H9 (cell line): ENCODE results near the gene CYBRD1. TPM values are rescaled to one million over a fixed set of nuclear protein-coding genes. Genes with fewer than 3 reads are reported as not detected.

Experiments
- DNase-seq: peaks from one replicate; pipeline ENCODE4 v3.0.0-alpha.2; 2017
- H2AFZ ChIP-seq: one replicate; pipeline ENCODE4 v1.6.1; 2013; ENCODE audit warnings: mild to moderate bottlenecking, low read length, control low read depth, moderate library complexity
- H2AK5ac ChIP-seq: 2 replicates; pipeline ENCODE4 v1.6.1; 2013; ENCODE audit warnings: low read length, control low read depth, mixed read lengths; ENCODE audit not compliant: insufficient read length
- H2BK120ac ChIP-seq: one replicate; pipeline ENCODE4 v1.6.1; 2013; ENCODE audit warnings: low read depth, mild to moderate bottlenecking, low read length, control low read depth, inconsistent platforms; ENCODE audit not compliant: poor library complexity, severe bottlenecking
- H2BK12ac ChIP-seq: 2 replicates; pipeline ENCODE4 v1.6.1; 2013; ENCODE audit warnings: low read length, control low read depth, mixed read lengths, low read depth; ENCODE audit not compliant: insufficient read length
- H2BK15ac ChIP-seq: 2 replicates; pipeline ENCODE4 v1.6.1; 2013; ENCODE audit warnings: low read depth, low read length, control low read depth
- H2BK20ac ChIP-seq: one replicate; pipeline ENCODE4 v1.6.1; 2013; ENCODE audit warnings: low read depth, mild to moderate bottlenecking, low read length, control low read depth, inconsistent platforms; ENCODE audit not compliant: poor library complexity, severe bottlenecking
- H2BK5ac ChIP-seq: 2 replicates; pipeline ENCODE4 v1.6.1; 2013; ENCODE audit warnings: low read length, control low read depth, mixed read lengths; ENCODE audit not compliant: insufficient read length
- H3K14ac ChIP-seq: 2 replicates; pipeline ENCODE4 v1.6.1; 2013; ENCODE audit warnings: low read length, control low read depth; ENCODE audit not compliant: insufficient read depth
- H3K18ac ChIP-seq: 2 replicates; pipeline ENCODE4 v1.6.1; 2013; ENCODE audit warnings: low read depth, mild to moderate bottlenecking, mixed read lengths, low read length, control low read depth; ENCODE audit not compliant: insufficient read length
- H3K23ac ChIP-seq: 2 replicates; pipeline ENCODE4 v1.6.1; 2013; ENCODE audit warnings: low read length, control low read depth, mixed read lengths, low read depth; ENCODE audit not compliant: insufficient read length
- H3K23me2 ChIP-seq: 2 replicates; pipeline ENCODE4 v1.6.1; 2013; ENCODE audit warnings: low read depth, mild to moderate bottlenecking, mixed read lengths, low read length, control low read depth; ENCODE audit not compliant: insufficient read length, poor library complexity, severe bottlenecking
- H3K27ac ChIP-seq: 2 replicates; pipeline ENCODE4 v1.5.1; 2013; ENCODE audit warnings: low read length, control low read depth, mixed read lengths, low read depth; ENCODE audit not compliant: insufficient read length
- H3K27me3 ChIP-seq: 2 replicates; pipeline ENCODE4 v1.6.1; 2013; ENCODE audit warnings: low read length, control low read depth, inconsistent platforms; ENCODE audit not compliant: insufficient read depth
- H3K4ac ChIP-seq: 2 replicates; pipeline ENCODE4 v1.6.1; 2013; ENCODE audit warnings: low read depth, mild to moderate bottlenecking, control low read depth, inconsistent platforms, low read length, moderate library complexity
- H3K4me1 ChIP-seq: 2 replicates; pipeline ENCODE4 v1.6.1; 2013; ENCODE audit warnings: low read length, control low read depth, inconsistent platforms; ENCODE audit not compliant: insufficient read depth
- H3K4me2 ChIP-seq: 2 replicates; pipeline ENCODE4 v1.6.1; 2013; ENCODE audit warnings: low read length, control low read depth, mixed read lengths; ENCODE audit not compliant: insufficient read length, insufficient read depth
- H3K56ac ChIP-seq: 2 replicates; pipeline ENCODE4 v1.6.1; 2013; ENCODE audit warnings: low read depth, mild to moderate bottlenecking, mixed read lengths, low read length, control low read depth; ENCODE audit not compliant: insufficient read length
- H3K79me1 ChIP-seq: 2 replicates; pipeline ENCODE4 v1.6.1; 2013; ENCODE audit warnings: low read depth, mild to moderate bottlenecking, moderate library complexity, low read length, control low read depth, inconsistent platforms; ENCODE audit not compliant: insufficient read depth, poor library complexity, severe bottlenecking
- H3K79me2 ChIP-seq: 2 replicates; pipeline ENCODE4 v1.6.1; 2013; ENCODE audit warnings: low read length, control low read depth, inconsistent platforms; ENCODE audit not compliant: insufficient read depth
- H3K9ac ChIP-seq: 2 replicates; pipeline ENCODE4 v1.6.1; 2013; ENCODE audit warnings: low read length, control low read depth, mixed read lengths; ENCODE audit not compliant: insufficient read length; ENCODE audit errors: extremely low read depth
- H3K9me3 ChIP-seq: one replicate; pipeline ENCODE4 v1.6.1; 2013; ENCODE audit warnings: low read depth, low read length, inconsistent platforms; ENCODE audit not compliant: control insufficient read depth
- H3T11ph ChIP-seq: one replicate; pipeline ENCODE4 v1.6.1; 2013; ENCODE audit warnings: mild to moderate bottlenecking, low read length, control low read depth, inconsistent platforms
- H4K20me1 ChIP-seq: one replicate; pipeline ENCODE4 v1.6.1; 2013; ENCODE audit not compliant: control insufficient read depth, insufficient read length, insufficient read depth
- H4K5ac ChIP-seq: 2 replicates; pipeline ENCODE4 v1.6.1; 2013; ENCODE audit warnings: low read depth, mild to moderate bottlenecking, mixed read lengths, low read length, control low read depth; ENCODE audit not compliant: insufficient read length
- H4K8ac ChIP-seq: replicated peaks from 2 replicates; pipeline ENCODE4 v1.6.1; 2013; ENCODE audit warnings: low read length, control low read depth, mixed read lengths, low read depth; ENCODE audit not compliant: insufficient read length
- H4K91ac ChIP-seq: 2 replicates; pipeline ENCODE4 v1.6.1; 2013; ENCODE audit warnings: low read depth, mild to moderate bottlenecking, moderate library complexity, mixed read lengths, low read length, control low read depth; ENCODE audit not compliant: insufficient read length
- H3K27ac Mint-ChIP-seq, 3 experiments: 2 replicates in 2 of 3; 3 replicates in 1 of 3; pipeline ENCODE4 v1.8.0; 2020 to 2021; ENCODE audit warnings: mixed read lengths in 3 of 3, mild to moderate bottlenecking in 1 of 3, moderate library complexity in 1 of 3
- H3K27me3 Mint-ChIP-seq: 2 replicates; pipeline ENCODE4 v1.8.0; 2021; ENCODE audit warnings: low read depth, mild to moderate bottlenecking, moderate library complexity, mixed read lengths
- H3K36me3 Mint-ChIP-seq, 3 experiments: 2 replicates in 2 of 3; 3 replicates in 1 of 3; pipeline ENCODE4 v1.8.0; 2020 to 2021; ENCODE audit warnings: low read depth in 3 of 3, mixed read lengths in 3 of 3; ENCODE audit not compliant: insufficient read depth in 1 of 3
- H3K4me1 Mint-ChIP-seq, 2 experiments: 2 replicates each; pipeline ENCODE4 v1.8.0; 2020; ENCODE audit warnings: mixed read lengths in 2 of 2
- H3K4me3 Mint-ChIP-seq, 2 experiments: 2 replicates in 1 of 2; 3 replicates in 1 of 2; pipeline ENCODE4 v1.8.0; 2020 to 2021; ENCODE audit warnings: mild to moderate bottlenecking in 2 of 2, mixed read lengths in 2 of 2, moderate library complexity in 1 of 2
- H3K9me3 Mint-ChIP-seq, 2 experiments: 2 replicates in 1 of 2; 3 replicates in 1 of 2; pipeline ENCODE4 v1.8.0; 2020; ENCODE audit warnings: mild to moderate bottlenecking in 2 of 2, mixed read lengths in 2 of 2, moderate library complexity in 1 of 2
- CTCF ChIP-seq: fragments of 200-600 bp; sonication (generic); conservative IDR thresholded peaks from 3 replicates; pipeline ENCODE4 v1.8.0; 2021; ENCODE audit warnings: antibody characterized with exemption, mild to moderate bottlenecking
- whole genome bisulfite sequencing: extraction: QIAGEN DNeasy Blood & Tissue Kit; methylation state at CpG from one replicate; pipeline ENCODE4 v1.1.7; 2013; ENCODE audit warnings: missing lambda C conversion rate, low lambda C conversion rate, mixed read lengths; ENCODE audit not compliant: insufficient read length; ENCODE audit errors: extremely low coverage; 5-methylcytosine and 5-hydroxymethylcytosine counted together
- total RNA-seq: library from RNA; stranded (reverse); gene quantifications from 2 replicates; pipeline ENCODE4 v1.2.1, GENCODE V29; 2021

Gene CYBRD1
- total RNA-seq, 1 experiment from 2014 or later = 3.6 TPM

GRCh38 chr2:171554991-171555615, 32.8 kb downstream of the CYBRD1 start:
- no peak for TF ChIP-seq CTCF
- H3K9ac ChIP-seq = no peak overlapping the region
- peaks cover 0 to 4% (median 2%) of the 10 kb centered on the region in 3 experiments; a peak in 3 of 7 replicates for H3K36me3 Mint-ChIP-seq
- no peaks in the 10 kb centered on the region for H3K27me3 ChIP-seq
- no peak overlapping the region for H4K8ac ChIP-seq
- H3K79me1 ChIP-seq = no peaks in the 10 kb centered on the region
- H3K4me1 Mint-ChIP-seq = peaks cover 7 to 9% of the 10 kb centered on the region in 2 experiments
- H3K14ac ChIP-seq = no peak overlapping the region
- no peak overlapping the region for H2AK5ac ChIP-seq
- no peaks in the 10 kb centered on the region for H3K79me2 ChIP-seq
- no peaks in the 10 kb centered on the region for H3K4me1 ChIP-seq
- H4K5ac ChIP-seq = no peak overlapping the region
- no peaks in the 10 kb centered on the region for H3K27me3 Mint-ChIP-seq
- H3K4me3 Mint-ChIP-seq = no peak overlapping the region
- no peak overlapping the region for H3K27ac ChIP-seq
- no peak overlapping the region for H2BK15ac ChIP-seq
- H3T11ph ChIP-seq = no peak overlapping the region
- H2BK120ac ChIP-seq = no peak overlapping the region
- no peak overlapping the region for H2BK20ac ChIP-seq
- H3K18ac ChIP-seq = no peak overlapping the region
- no peak overlapping the region for H4K91ac ChIP-seq
- no peak overlapping the region for H3K27ac Mint-ChIP-seq
- H3K23me2 ChIP-seq = no peaks in the 10 kb centered on the region
- WGBS = no CpG with 5 or more reads among the region's 3 CpGs
- H2BK12ac ChIP-seq = no peak overlapping the region
- DNase-seq = no peak
- no peaks in the 10 kb centered on the region for H3K9me3 Mint-ChIP-seq
- no peak overlapping the region for H3K4ac ChIP-seq
- no peak overlapping the region for H2BK5ac ChIP-seq
- H3K56ac ChIP-seq = no peak overlapping the region
- H3K23ac ChIP-seq = no peak overlapping the region
- H3K9me3 ChIP-seq = no peaks in the 10 kb centered on the region
- H4K20me1 ChIP-seq = no peaks in the 10 kb centered on the region
- no peak overlapping the region for H3K4me2 ChIP-seq
- H2AFZ ChIP-seq = no peak overlapping the region
